ENCODE measurements around the gene DNAH1. TPM values are rescaled to one million over a fixed set of nuclear protein-coding genes. Genes with fewer than 3 reads are reported as not detected.

The DNAH1 gene
- total and polyA plus RNA-seq, 2 of the 4 experiments (the other 2 are of a cell fraction): 2.0 to 4.0 TPM

GRCh38 chr3:52393131-52393807 lies 77.2 kb downstream of the DNAH1 start:
- ATAC-seq (ENCODE audit: low read depth): no peak
- no peak for DNase-seq
- WGBS, 2 experiments (ENCODE audit: extremely low coverage in 2 of 2, insufficient read length in 1 of 2): 69% methylated on average over 2 of the region's 18 CpGs; no CpG with 5 or more reads in 1 of the 2 experiments

More at GRCh38 chr3:52393131-52393807, 77.2 kb downstream of the DNAH1 start:
- no peaks in the 10 kb centered on the region for H3K9me3 ChIP-seq (ENCODE audit: control insufficient read depth, insufficient read depth, low read length)
- no peak overlapping the region for H2BK120ac ChIP-seq (ENCODE audit: low read depth, low read length)
- no peak overlapping the region for H4K5ac ChIP-seq (ENCODE audit: low read depth, low read length)
- no peaks in the 10 kb centered on the region; the same call in 1 of the 2 replicates for H3K27me3 ChIP-seq (ENCODE audit: control insufficient read depth, insufficient read depth, low read length)
- H3K9me1 ChIP-seq (ENCODE audit: insufficient read depth, low read length): no peaks in the 10 kb centered on the region
- H2AK5ac ChIP-seq (ENCODE audit: low read depth, low read length): no peak overlapping the region
- BruUV-seq (replicated peaks): no TSS peak
- H2BK20ac ChIP-seq (ENCODE audit: low read depth, low read length): no peak overlapping the region
- no peak overlapping the region for H3K4me3 ChIP-seq (ENCODE audit: insufficient read depth, low read depth, low read length)
- no peak overlapping the region for H2AK9ac ChIP-seq (replicated peaks; ENCODE audit: low read depth, low read length, poor library complexity)
- H3K14ac ChIP-seq (replicated peaks; ENCODE audit: low read depth, low read length): no peak overlapping the region
- POLR2A ChIA-PET (ENCODE audit: unreplicated experiment): no interaction called here
- H3K23ac ChIP-seq (ENCODE audit: low read depth, low read length): no peak overlapping the region
- no peak overlapping the region for H4K91ac ChIP-seq (ENCODE audit: insufficient read depth, low read depth, low read length)
- H3K36me3 ChIP-seq (ENCODE audit: control insufficient read depth, insufficient read depth, low read length): peaks cover 1% of the 10 kb centered on the region; the same call in 1 of the 2 replicates
- H3K79me1 ChIP-seq (ENCODE audit: low read depth in 1 of 2, low read length in 2 of 2): no peaks in the 10 kb centered on the region
- H4K8ac ChIP-seq (ENCODE audit: low read depth in 2 of 2, low read length in 2 of 2): no peak overlapping the region
- H2BK15ac ChIP-seq (ENCODE audit: low read depth, low read length): no peak overlapping the region
- H3K56ac ChIP-seq (ENCODE audit: extremely low read depth, insufficient read depth, low read length): no peak overlapping the region
- H3K4me2 ChIP-seq (ENCODE audit: low read depth, low read length): no peak overlapping the region
- peak overlapping the region; percentile 43 for H2AFZ ChIP-seq (replicated peaks; ENCODE audit: low read length, poor library complexity)
- dilution Hi-C loops (cut with HindIII; ENCODE audit: low sequenced_read_pairs, unreplicated experiment) (no loop called here), in situ Hi-C loops (cut with MboI; ENCODE audit: low sequenced_read_pairs) (no loop called here), intact Hi-C loops (cut with micrococcal nuclease) (no loop called here)
- TF ChIP-seq FOS (IDR thresholded peaks at IDR 0.05; ENCODE audit: low read depth, low read length) (no peak), MAFK (IDR thresholded peaks at IDR 0.05; ENCODE audit: low read depth, low read length) (no peak), RCOR1 (IDR thresholded peaks at IDR 0.05; ENCODE audit: insufficient replicate concordance, low read length) (no peak), BHLHE40 (IDR thresholded peaks at IDR 0.05; ENCODE audit: low read depth, low read length) (no peak), MXI1 (IDR thresholded peaks at IDR 0.05; ENCODE audit: borderline replicate concordance, low read depth, low read length) (no peak), CHD1 (IDR thresholded peaks at IDR 0.05; ENCODE audit: low read depth, low read length) (no peak)
- TF ChIP-seq, protein P1, sequence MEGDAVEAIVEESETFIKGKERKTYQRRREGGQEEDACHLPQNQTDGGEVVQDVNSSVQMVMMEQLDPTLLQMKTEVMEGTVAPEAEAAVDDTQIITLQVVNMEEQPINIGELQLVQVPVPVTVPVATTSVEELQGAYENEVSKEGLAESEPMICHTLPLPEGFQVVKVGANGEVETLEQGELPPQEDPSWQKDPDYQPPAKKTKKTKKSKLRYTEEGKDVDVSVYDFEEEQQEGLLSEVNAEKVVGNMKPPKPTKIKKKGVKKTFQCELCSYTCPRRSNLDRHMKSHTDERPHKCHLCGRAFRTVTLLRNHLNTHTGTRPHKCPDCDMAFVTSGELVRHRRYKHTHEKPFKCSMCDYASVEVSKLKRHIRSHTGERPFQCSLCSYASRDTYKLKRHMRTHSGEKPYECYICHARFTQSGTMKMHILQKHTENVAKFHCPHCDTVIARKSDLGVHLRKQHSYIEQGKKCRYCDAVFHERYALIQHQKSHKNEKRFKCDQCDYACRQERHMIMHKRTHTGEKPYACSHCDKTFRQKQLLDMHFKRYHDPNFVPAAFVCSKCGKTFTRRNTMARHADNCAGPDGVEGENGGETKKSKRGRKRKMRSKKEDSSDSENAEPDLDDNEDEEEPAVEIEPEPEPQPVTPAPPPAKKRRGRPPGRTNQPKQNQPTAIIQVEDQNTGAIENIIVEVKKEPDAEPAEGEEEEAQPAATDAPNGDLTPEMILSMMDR (conservative IDR thresholded peaks at IDR 0.05; ENCODE audit: low read depth, low read length): no peak
- TF ChIP-seq, protein P2, sequence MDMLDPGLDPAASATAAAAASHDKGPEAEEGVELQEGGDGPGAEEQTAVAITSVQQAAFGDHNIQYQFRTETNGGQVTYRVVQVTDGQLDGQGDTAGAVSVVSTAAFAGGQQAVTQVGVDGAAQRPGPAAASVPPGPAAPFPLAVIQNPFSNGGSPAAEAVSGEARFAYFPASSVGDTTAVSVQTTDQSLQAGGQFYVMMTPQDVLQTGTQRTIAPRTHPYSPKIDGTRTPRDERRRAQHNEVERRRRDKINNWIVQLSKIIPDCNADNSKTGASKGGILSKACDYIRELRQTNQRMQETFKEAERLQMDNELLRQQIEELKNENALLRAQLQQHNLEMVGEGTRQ (IDR thresholded peaks at IDR 0.05; ENCODE audit: low read depth, low read length): no peak
- no peak overlapping the region for H3K18ac ChIP-seq (ENCODE audit: low read depth, low read length)
- CTCF ChIA-PET: no interaction called here
- H3K4me1 ChIP-seq (ENCODE audit: control insufficient read depth, insufficient read depth, low read length): no peaks in the 10 kb centered on the region
- no peak overlapping the region for H3K4ac ChIP-seq (ENCODE audit: low read depth, low read length)
- H4K20me1 ChIP-seq (ENCODE audit: insufficient read depth, low read length): no peaks in the 10 kb centered on the region; the same call in 1 of the 2 replicates
- H2BK5ac ChIP-seq (ENCODE audit: low read depth, low read length, poor library complexity, severe bottlenecking): no peak overlapping the region
- H3K27ac ChIP-seq (ENCODE audit: insufficient read depth, low read length): no peak overlapping the region
- no peak overlapping the region for H3K9ac ChIP-seq (ENCODE audit: low read depth, low read length)
